ENCODE results near the gene PHLPP1.

DNA sequence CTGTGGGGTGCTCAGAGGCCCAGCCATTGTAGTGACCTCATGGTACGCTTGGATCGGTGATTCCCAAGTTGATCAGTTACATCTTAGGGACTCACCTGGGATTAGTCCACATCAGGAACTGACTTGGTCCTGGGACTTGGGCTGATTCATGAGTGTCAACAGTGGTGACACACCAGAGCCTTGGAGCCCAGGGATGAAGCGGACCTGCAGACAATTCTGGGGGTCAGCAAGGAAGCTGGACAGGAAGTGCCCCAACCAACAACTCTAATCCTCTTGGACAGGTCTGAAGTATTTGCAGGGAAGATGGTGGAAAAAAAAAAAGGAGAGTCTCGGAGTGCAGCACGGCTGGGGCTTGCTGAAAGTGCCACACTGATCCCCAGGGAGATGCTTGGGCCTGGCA, 288.6 kb downstream of the PHLPP1 start:
- TF ChIP-seq, protein P1, sequence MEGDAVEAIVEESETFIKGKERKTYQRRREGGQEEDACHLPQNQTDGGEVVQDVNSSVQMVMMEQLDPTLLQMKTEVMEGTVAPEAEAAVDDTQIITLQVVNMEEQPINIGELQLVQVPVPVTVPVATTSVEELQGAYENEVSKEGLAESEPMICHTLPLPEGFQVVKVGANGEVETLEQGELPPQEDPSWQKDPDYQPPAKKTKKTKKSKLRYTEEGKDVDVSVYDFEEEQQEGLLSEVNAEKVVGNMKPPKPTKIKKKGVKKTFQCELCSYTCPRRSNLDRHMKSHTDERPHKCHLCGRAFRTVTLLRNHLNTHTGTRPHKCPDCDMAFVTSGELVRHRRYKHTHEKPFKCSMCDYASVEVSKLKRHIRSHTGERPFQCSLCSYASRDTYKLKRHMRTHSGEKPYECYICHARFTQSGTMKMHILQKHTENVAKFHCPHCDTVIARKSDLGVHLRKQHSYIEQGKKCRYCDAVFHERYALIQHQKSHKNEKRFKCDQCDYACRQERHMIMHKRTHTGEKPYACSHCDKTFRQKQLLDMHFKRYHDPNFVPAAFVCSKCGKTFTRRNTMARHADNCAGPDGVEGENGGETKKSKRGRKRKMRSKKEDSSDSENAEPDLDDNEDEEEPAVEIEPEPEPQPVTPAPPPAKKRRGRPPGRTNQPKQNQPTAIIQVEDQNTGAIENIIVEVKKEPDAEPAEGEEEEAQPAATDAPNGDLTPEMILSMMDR (IDR thresholded peaks at IDR 0.05): no peak
- no peak for TF ChIP-seq POLR2A (IDR thresholded peaks at IDR 0.05)
